Neural progenitor cell (in vitro differentiated cells): ENCODE data around the gene HMCN1.

Experiments
- EZH2 ChIP-seq: fragments of 200-600 bp; sonication (generic); IDR thresholded peaks from 2 replicates; pipeline ENCODE4 v1.6.1; 2017; ENCODE audit warnings: antibody characterized with exemption, mild to moderate bottlenecking, moderate library complexity
- EZH2phosphoT487 ChIP-seq: fragments of 200-600 bp; sonication (generic); IDR thresholded peaks from 2 replicates; pipeline ENCODE4 v1.6.1; 2017; ENCODE audit warnings: antibody characterized with exemption
- TF ChIP-seq, protein P1 (sequence below): fragments of 200-600 bp; sonication (generic); IDR thresholded peaks from 2 replicates; pipeline ENCODE4 v1.5.1; 2017; ENCODE audit warnings: antibody characterized with exemption, mild to moderate bottlenecking

DNA sequence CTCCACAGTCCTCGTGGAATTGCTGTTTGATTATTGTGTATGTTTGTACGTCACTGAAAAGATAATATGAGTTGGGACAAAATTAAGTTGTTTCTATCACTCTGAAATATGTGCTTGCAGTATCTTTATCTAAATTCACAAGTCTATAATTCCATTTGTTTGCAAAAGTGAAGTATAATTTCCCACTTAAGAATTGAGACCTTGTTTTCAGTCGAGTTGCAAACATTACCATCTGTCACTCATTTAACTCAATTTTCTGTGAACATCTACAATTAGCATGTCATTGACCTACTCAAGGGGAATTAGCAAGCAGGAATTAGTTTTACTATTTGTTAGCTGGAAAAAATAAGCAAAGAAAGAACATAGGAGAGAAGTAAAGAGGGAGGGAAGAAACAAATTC lies 445.0 kb downstream of the HMCN1 start:
- TF ChIP-seq, protein P1, sequence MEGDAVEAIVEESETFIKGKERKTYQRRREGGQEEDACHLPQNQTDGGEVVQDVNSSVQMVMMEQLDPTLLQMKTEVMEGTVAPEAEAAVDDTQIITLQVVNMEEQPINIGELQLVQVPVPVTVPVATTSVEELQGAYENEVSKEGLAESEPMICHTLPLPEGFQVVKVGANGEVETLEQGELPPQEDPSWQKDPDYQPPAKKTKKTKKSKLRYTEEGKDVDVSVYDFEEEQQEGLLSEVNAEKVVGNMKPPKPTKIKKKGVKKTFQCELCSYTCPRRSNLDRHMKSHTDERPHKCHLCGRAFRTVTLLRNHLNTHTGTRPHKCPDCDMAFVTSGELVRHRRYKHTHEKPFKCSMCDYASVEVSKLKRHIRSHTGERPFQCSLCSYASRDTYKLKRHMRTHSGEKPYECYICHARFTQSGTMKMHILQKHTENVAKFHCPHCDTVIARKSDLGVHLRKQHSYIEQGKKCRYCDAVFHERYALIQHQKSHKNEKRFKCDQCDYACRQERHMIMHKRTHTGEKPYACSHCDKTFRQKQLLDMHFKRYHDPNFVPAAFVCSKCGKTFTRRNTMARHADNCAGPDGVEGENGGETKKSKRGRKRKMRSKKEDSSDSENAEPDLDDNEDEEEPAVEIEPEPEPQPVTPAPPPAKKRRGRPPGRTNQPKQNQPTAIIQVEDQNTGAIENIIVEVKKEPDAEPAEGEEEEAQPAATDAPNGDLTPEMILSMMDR = no peak
- no peak for TF ChIP-seq EZH2
- no peak for TF ChIP-seq EZH2phosphoT487
